ENCODE data around the gene ABCC2. TPM values are rescaled to one million over a fixed set of nuclear protein-coding genes. Genes with fewer than 3 reads are reported as not detected.

ABCC2 gene
- total and polyA plus RNA-seq, 3 donors from 2014 or later, result 0.81 to 4.3 (median 2.7) TPM

GRCh38 chr10:99880080-99880835 lies 97.8 kb downstream of the ABCC2 start:
- Histone ChIP-seq H3K9me3 (no peaks in the 10 kb centered on the region), H3K36me3 (ENCODE audit: low read depth, missing control alignments) (no peaks in the 10 kb centered on the region), H3K4me3 (no peak overlapping the region), H3K27me3 (no peaks in the 10 kb centered on the region), H3K4me1 (peaks cover 11% of the 10 kb centered on the region), H3K27ac (peak overlapping the region; percentile 31 to 52)
- TF ChIP-seq CTCF (IDR thresholded peaks at IDR 0.05) (no peak), POLR2A (IDR thresholded peaks at IDR 0.05) (no peak)
- intact Hi-C loops (cut with DNase I; ENCODE audit: low total_unique reads), result no loop called here
- WGBS, 2 donors, result 44 to 51% methylated on average over 19 of the region's 19 CpGs
- peak; percentile 75 for DNase-seq

- no peak for DNase-seq
- no peak for TF ChIP-seq CTCF (IDR thresholded peaks at IDR 0.05)
- TF ChIP-seq POLR2A (IDR thresholded peaks at IDR 0.05), result no peak
- Histone ChIP-seq H3K9me3 (no peaks in the 10 kb centered on the region), H3K4me3 (no peak overlapping the region), H3K27me3 (no peaks in the 10 kb centered on the region), H3K36me3 (ENCODE audit: low read depth, missing control alignments) (no peaks in the 10 kb centered on the region), H3K4me1 (peaks cover 11% of the 10 kb centered on the region), H3K27ac (no peak overlapping the region)
- WGBS, 2 donors, result 91 to 94% methylated on average over 5 of the region's 5 CpGs
- intact Hi-C loops (cut with DNase I; ENCODE audit: low total_unique reads), result no loop called here
Observed at GRCh38 chr10:99881371-99881770, 98.9 kb downstream of the ABCC2 start.

GRCh38 chr10:99883523-99883922 lies 101.1 kb downstream of the ABCC2 start:
- Histone ChIP-seq H3K4me1 (peaks cover 11% of the 10 kb centered on the region), H3K27ac (no peak overlapping the region), H3K9me3 (no peaks in the 10 kb centered on the region), H3K4me3 (no peak overlapping the region), H3K27me3 (no peaks in the 10 kb centered on the region), H3K36me3 (ENCODE audit: low read depth, missing control alignments) (no peaks in the 10 kb centered on the region)
- no peak for TF ChIP-seq CTCF (IDR thresholded peaks at IDR 0.05)
- TF ChIP-seq POLR2A (IDR thresholded peaks at IDR 0.05), result no peak
- no peak for DNase-seq
- WGBS, 2 donors, result 53 to 66% methylated on average over 2 of the region's 2 CpGs
- intact Hi-C loops (cut with DNase I; ENCODE audit: low total_unique reads), result no loop called here

- 33 to 60% methylated on average over 4 of the region's 4 CpGs for WGBS, 2 donors
- H3K27ac ChIP-seq, result peak overlapping the region in 1 of 2 donors; percentile 50
- no peaks in the 10 kb centered on the region for H3K36me3 ChIP-seq (ENCODE audit: low read depth, missing control alignments)
Observed at GRCh38 chr10:99888622-99889021, 106.2 kb downstream of the ABCC2 start.

More at GRCh38 chr10:99888622-99889021, 106.2 kb downstream of the ABCC2 start:
- TF ChIP-seq POLR2A (IDR thresholded peaks at IDR 0.05), result no peak
- no peak for TF ChIP-seq CTCF (IDR thresholded peaks at IDR 0.05)
- intact Hi-C loops (cut with DNase I; ENCODE audit: low total_unique reads), result no loop called here
- DNase-seq, result peak; percentile 83
- no peaks in the 10 kb centered on the region for H3K4me1 ChIP-seq
- H3K9me3 ChIP-seq, result no peaks in the 10 kb centered on the region
- no peak overlapping the region for H3K4me3 ChIP-seq
- H3K27me3 ChIP-seq, result no peaks in the 10 kb centered on the region
